Natural killer cell (primary cell): ENCODE measurements around the gene MAPK1. TPM values are rescaled to one million over a fixed set of nuclear protein-coding genes. Genes with fewer than 3 reads are reported as not detected.

Experiments
- ATAC-seq, 3 donors: fragments of 150-1000 bp in 2 of 3; fragments of 200-7000 bp in 1 of 3; cut with Tn5 transposase; 1 replicate in 1 of 3; 2 replicates in 2 of 3; pipeline ENCODE4 v1.10.0; 2021; ENCODE audit warnings: mild to moderate bottlenecking in 2 of 3, moderate library complexity in 2 of 3
- DNase-seq, 2 donors: peaks; one replicate each; pipeline versions ENCODE4 v3.0.0 to v3.0.0-alpha.2; 2013 to 2021; ENCODE audit warnings: mixed read lengths in 1 of 2
- H3K27ac ChIP-seq: one replicate; pipeline ENCODE4 v1.5.1; 2013; ENCODE audit warnings: mild to moderate bottlenecking, low read length
- H3K27me3 ChIP-seq: one replicate; pipeline ENCODE4 v1.6.1; 2013; ENCODE audit warnings: low read length; ENCODE audit not compliant: control insufficient read depth, insufficient read depth
- H3K36me3 ChIP-seq: one replicate; pipeline ENCODE4 v1.6.1; 2013; ENCODE audit warnings: low read length; ENCODE audit not compliant: control insufficient read depth, insufficient read depth
- H3K4me1 ChIP-seq: one replicate; pipeline ENCODE4 v1.6.1; 2013; ENCODE audit warnings: low read length; ENCODE audit not compliant: control insufficient read depth, insufficient read depth
- H3K4me3 ChIP-seq: one replicate; pipeline ENCODE4 v1.5.1; 2013; ENCODE audit warnings: low read length
- H3K9me3 ChIP-seq: one replicate; pipeline ENCODE4 v1.6.1; 2013; ENCODE audit warnings: low read length; ENCODE audit not compliant: control insufficient read depth, insufficient read depth
- H3K27ac Mint-ChIP-seq, 2 donors: one replicate each; pipeline ENCODE4 v1.8.0; 2022; ENCODE audit warnings: mild to moderate bottlenecking in 2 of 2, mixed read lengths in 2 of 2, moderate library complexity in 1 of 2
- H3K27me3 Mint-ChIP-seq, 2 donors: one replicate each; pipeline ENCODE4 v1.8.0; 2022; ENCODE audit warnings: low read depth in 2 of 2, mixed read lengths in 2 of 2
- H3K36me3 Mint-ChIP-seq: one replicate; pipeline ENCODE4 v1.8.0; 2022; ENCODE audit warnings: mixed read lengths
- H3K4me1 Mint-ChIP-seq, 2 donors: one replicate each; pipeline ENCODE4 v1.8.0; 2022; ENCODE audit warnings: mixed read lengths in 2 of 2
- H3K4me3 Mint-ChIP-seq: one replicate; pipeline ENCODE4 v1.8.0; 2022; ENCODE audit warnings: mild to moderate bottlenecking, moderate library complexity, mixed read lengths
- H3K9me3 Mint-ChIP-seq, 2 donors: one replicate each; pipeline ENCODE4 v1.8.0; 2022; ENCODE audit warnings: mixed read lengths in 2 of 2
- CTCF ChIP-seq: fragments of 200-600 bp; IDR thresholded peaks from one replicate; pipeline ENCODE4 v1.8.0; 2022; ENCODE audit warnings: antibody characterized with exemption
- WGBS: methylation state at CpG from one replicate; pipeline ENCODE4 v1.1.7; 2013; ENCODE audit warnings: missing lambda C conversion rate; ENCODE audit not compliant: insufficient coverage; 5-methylcytosine and 5-hydroxymethylcytosine counted together
- intact Hi-C: fragments of 100-400 bp; cut with micrococcal nuclease; formaldehyde crosslinking; loops from one replicate; pipeline ENCODE4 v1.14.2; 2022
- total RNA-seq, 4 donors: library from RNA; stranded (reverse); fragments of 120-200 nt in 1 of 4; gene quantifications; one replicate each; pipeline versions ENCODE4 v1.2.3 to v1.2.4, GENCODE V29; 2013 to 2022

Gene MAPK1
- total RNA-seq, 3 donors from 2014 or later (not counting 1 experiment from before 2014, with no cell fraction given), result 189 to 246 (median 214) TPM

GRCh38 chr22:21862386-21863245 is 4.8 kb downstream of the MAPK1 start:
- 89% methylated on average over 9 of the region's 9 CpGs for WGBS
- H3K27me3 Mint-ChIP-seq, result no peaks in the 10 kb centered on the region
- H3K36me3 ChIP-seq, result no peaks in the 10 kb centered on the region
- no peak overlapping the region for H3K4me3 ChIP-seq
- no peaks in the 10 kb centered on the region for H3K27me3 ChIP-seq
- peaks cover 52% of the 10 kb centered on the region for H3K4me1 ChIP-seq
- peak overlapping the region; percentile 87 to 96 for H3K27ac Mint-ChIP-seq
- H3K36me3 Mint-ChIP-seq, result no peaks in the 10 kb centered on the region
- H3K4me1 Mint-ChIP-seq, result peaks cover 86 to 90% of the 10 kb centered on the region in 2 donors
- H3K4me3 Mint-ChIP-seq, result peak overlapping the region; percentile 54
- H3K9me3 ChIP-seq, result no peaks in the 10 kb centered on the region
- intact Hi-C loops, result no loop called here
- no peak overlapping the region for H3K27ac ChIP-seq
- DNase-seq (no peak), ATAC-seq (no peak)
- H3K9me3 Mint-ChIP-seq, result no peaks in the 10 kb centered on the region
- TF ChIP-seq CTCF, result no peak

- Histone ChIP-seq H3K4me1 (peaks cover 56% of the 10 kb centered on the region), H3K27me3 (no peaks in the 10 kb centered on the region), H3K36me3 (no peaks in the 10 kb centered on the region), H3K27ac (no peak overlapping the region), H3K4me3 (no peak overlapping the region), H3K9me3 (no peaks in the 10 kb centered on the region)
- intact Hi-C loops, result no loop called here
- Mint-ChIP-seq H3K4me3 (peak overlapping the region; percentile 75), H3K4me1 (peaks cover 92 to 95% of the 10 kb centered on the region in 2 donors), H3K9me3 (no peaks in the 10 kb centered on the region), H3K36me3 (no peaks in the 10 kb centered on the region), H3K27ac (peak overlapping the region; percentile 87 to 90), H3K27me3 (no peaks in the 10 kb centered on the region)
- DNase-seq (no peak), ATAC-seq (peak; percentile 24 to 60 (median 48))
- TF ChIP-seq CTCF, result no peak
Observed at GRCh38 chr22:21861851-21862250, 5.6 kb downstream of the MAPK1 start.

GRCh38 chr22:21861264-21861848 is 6.1 kb downstream of the MAPK1 start:
- WGBS, result 85% methylated on average over 3 of the region's 3 CpGs

More at GRCh38 chr22:21861264-21861848, 6.1 kb downstream of the MAPK1 start:
- Mint-ChIP-seq H3K4me1 (peaks cover 92 to 96% of the 10 kb centered on the region in 2 donors), H3K9me3 (no peaks in the 10 kb centered on the region), H3K4me3 (peak overlapping the region; percentile 75), H3K27ac (peak overlapping the region; percentile 87 to 90), H3K36me3 (no peaks in the 10 kb centered on the region), H3K27me3 (no peaks in the 10 kb centered on the region)
- TF ChIP-seq CTCF, result no peak
- no peak for DNase-seq
- intact Hi-C loops, result no loop called here
- Histone ChIP-seq H3K9me3 (no peaks in the 10 kb centered on the region), H3K27ac (no peak overlapping the region), H3K36me3 (no peaks in the 10 kb centered on the region), H3K27me3 (no peaks in the 10 kb centered on the region), H3K4me3 (no peak overlapping the region), H3K4me1 (peaks cover 57% of the 10 kb centered on the region)
- no peak for ATAC-seq
